HEK293 (cell line): ENCODE data around the gene ELAVL2.

Experiments
- CTCF ChIA-PET: fragments of 350-600 bp; formaldehyde crosslinking; extraction: SDS; loops from one replicate; lab custom pipeline; 2021; ENCODE audit warnings: antibody characterized with exemption; lab: Yijun Ruan, JAX
- POLR2A ChIA-PET: fragments of 300-600 bp; formaldehyde crosslinking; extraction: SDS; loops from one replicate; lab custom pipeline; 2020; ENCODE audit warnings: antibody characterized with exemption, inconsistent platforms; lab: Yijun Ruan, JAX
- H3K27ac ChIP-seq: fragments of 200-500 bp; sonication (Bioruptor generic); 2 replicates; pipeline ENCODE4 v1.5.1; 2014; ENCODE audit warnings: low read depth, low read length, control low read depth, inconsistent platforms; ENCODE audit errors: extremely low read depth
- H3K36me3 ChIP-seq, 2 experiments: fragments of 200-500 bp in 1 of 2; sonication (Bioruptor generic) in 1 of 2; 1 replicate in 1 of 2; 2 replicates in 1 of 2; pipeline ENCODE4 v1.5.1; 2014 to 2017; ENCODE audit warnings: inconsistent platforms in 2 of 2, low read length in 2 of 2; ENCODE audit not compliant: control insufficient read depth in 2 of 2, insufficient read depth in 1 of 2
- H3K4me1 ChIP-seq: fragments of 200-500 bp; sonication (Bioruptor generic); 2 replicates; pipeline ENCODE4 v1.5.1; 2014; ENCODE audit warnings: mild to moderate bottlenecking, low read length, inconsistent platforms; ENCODE audit not compliant: control insufficient read depth, insufficient read depth
- H3K4me3 ChIP-seq: 2 replicates; pipeline ENCODE4 v1.5.1; 2011; ENCODE audit warnings: low read depth, mild to moderate bottlenecking, control low read depth, low read length, moderate library complexity
- H3K9me3 ChIP-seq: fragments of 200-500 bp; sonication (Bioruptor generic); 2 replicates; pipeline ENCODE4 v1.5.1; 2014; ENCODE audit warnings: low read depth, low read length, inconsistent platforms; ENCODE audit not compliant: control insufficient read depth, insufficient read depth
- ATF2 ChIP-seq: fragments of 450-650 bp; formaldehyde crosslinking; IDR thresholded peaks from 2 replicates; pipeline ENCODE4 v1.5.1; 2016; ENCODE audit warnings: missing biosample characterization, missing genetic modification characterization, low read depth
- FEZF1 ChIP-seq: fragments of 450-650 bp; formaldehyde crosslinking; IDR thresholded peaks from 2 replicates; pipeline ENCODE4 v1.5.1; 2016; ENCODE audit warnings: missing biosample characterization, missing genetic modification characterization
- HOXA7 ChIP-seq: sonication (generic); formaldehyde crosslinking; IDR thresholded peaks from 2 replicates; pipeline ENCODE4 v1.8.1; 2022; ENCODE audit warnings: missing genetic modification reagents, borderline replicate concordance
- HOXD13 ChIP-seq: sonication (generic); formaldehyde crosslinking; IDR thresholded peaks from 2 replicates; pipeline ENCODE4 v1.8.0; 2022; ENCODE audit warnings: missing genetic modification reagents, borderline replicate concordance
- KLF16 ChIP-seq: fragments of 450-650 bp; formaldehyde crosslinking; IDR thresholded peaks from 2 replicates; pipeline ENCODE4 v1.5.1; 2017; ENCODE audit warnings: missing biosample characterization, missing genetic modification characterization
- PRDM10 ChIP-seq: fragments of 450-650 bp; formaldehyde crosslinking; IDR thresholded peaks from 2 replicates; pipeline ENCODE4 v1.5.1; 2016; ENCODE audit warnings: missing biosample characterization, missing genetic modification characterization
- REPIN1 ChIP-seq: fragments of 450-650 bp; formaldehyde crosslinking; IDR thresholded peaks from 2 replicates; pipeline ENCODE4 v1.5.1; 2017; ENCODE audit warnings: missing biosample characterization, missing genetic modification characterization, low read depth
- SCRT2 ChIP-seq: fragments of 450-650 bp; formaldehyde crosslinking; IDR thresholded peaks from 2 replicates; pipeline ENCODE4 v1.5.1; 2016; ENCODE audit warnings: missing biosample characterization, missing genetic modification characterization
- SP2 ChIP-seq: fragments of 450-650 bp; formaldehyde crosslinking; IDR thresholded peaks from 2 replicates; pipeline ENCODE4 v1.5.1; 2016; ENCODE audit warnings: missing biosample characterization, missing genetic modification characterization
- SP3 ChIP-seq: fragments of 450-650 bp; formaldehyde crosslinking; IDR thresholded peaks from 2 replicates; pipeline ENCODE4 v1.5.1; 2016; ENCODE audit warnings: missing biosample characterization, missing genetic modification characterization
- SP7 ChIP-seq: fragments of 450-650 bp; formaldehyde crosslinking; IDR thresholded peaks from 2 replicates; pipeline ENCODE4 v1.5.1; 2016; ENCODE audit warnings: missing biosample characterization, missing genetic modification characterization
- ZBTB8A ChIP-seq: fragments of 450-650 bp; formaldehyde crosslinking; IDR thresholded peaks from 2 replicates; pipeline ENCODE4 v1.5.1; 2016; ENCODE audit warnings: missing biosample characterization, missing genetic modification characterization
- ZNF174 ChIP-seq: fragments of 450-650 bp; formaldehyde crosslinking; IDR thresholded peaks from 2 replicates; pipeline ENCODE4 v1.5.0; 2017; ENCODE audit warnings: missing biosample characterization, mild to moderate bottlenecking, missing genetic modification characterization
- ZNF239 ChIP-seq: fragments of 450-650 bp; formaldehyde crosslinking; IDR thresholded peaks from 2 replicates; pipeline ENCODE4 v1.5.1; 2016; ENCODE audit warnings: missing biosample characterization, missing genetic modification characterization
- ZNF24 ChIP-seq: fragments of 450-650 bp; formaldehyde crosslinking; IDR thresholded peaks from 2 replicates; pipeline ENCODE4 v1.5.1; 2016; ENCODE audit warnings: missing biosample characterization, missing genetic modification characterization
- ZNF280D ChIP-seq: fragments of 450-650 bp; formaldehyde crosslinking; IDR thresholded peaks from 2 replicates; pipeline ENCODE4 v1.5.1; 2016; ENCODE audit warnings: missing biosample characterization, missing genetic modification characterization
- ZNF600 ChIP-seq: fragments of 450-650 bp; formaldehyde crosslinking; IDR thresholded peaks from 2 replicates; pipeline ENCODE4 v1.5.1; 2016; ENCODE audit warnings: missing biosample characterization, missing genetic modification characterization
- ZNF629 ChIP-seq: fragments of 450-650 bp; formaldehyde crosslinking; IDR thresholded peaks from 2 replicates; pipeline ENCODE4 v1.5.1; 2017; ENCODE audit warnings: missing biosample characterization, missing genetic modification characterization
- ZNF664 ChIP-seq: fragments of 450-650 bp; formaldehyde crosslinking; IDR thresholded peaks from 2 replicates; pipeline ENCODE4 v1.5.1; 2016; ENCODE audit warnings: missing biosample characterization, missing genetic modification characterization
- ZNF785 ChIP-seq: fragments of 450-650 bp; formaldehyde crosslinking; IDR thresholded peaks from 2 replicates; pipeline ENCODE4 v1.5.1; 2016; ENCODE audit warnings: missing biosample characterization, missing genetic modification characterization
- ZXDB ChIP-seq: fragments of 450-650 bp; formaldehyde crosslinking; IDR thresholded peaks from 2 replicates; pipeline ENCODE4 v1.5.1; 2016; ENCODE audit warnings: missing biosample characterization, missing genetic modification characterization
- TF ChIP-seq, protein P1 (sequence below): fragments of 450-650 bp; formaldehyde crosslinking; IDR thresholded peaks from 2 replicates; pipeline ENCODE4 v1.5.1; 2016; ENCODE audit warnings: missing biosample characterization, missing genetic modification characterization

The ELAVL2 gene

DNA sequence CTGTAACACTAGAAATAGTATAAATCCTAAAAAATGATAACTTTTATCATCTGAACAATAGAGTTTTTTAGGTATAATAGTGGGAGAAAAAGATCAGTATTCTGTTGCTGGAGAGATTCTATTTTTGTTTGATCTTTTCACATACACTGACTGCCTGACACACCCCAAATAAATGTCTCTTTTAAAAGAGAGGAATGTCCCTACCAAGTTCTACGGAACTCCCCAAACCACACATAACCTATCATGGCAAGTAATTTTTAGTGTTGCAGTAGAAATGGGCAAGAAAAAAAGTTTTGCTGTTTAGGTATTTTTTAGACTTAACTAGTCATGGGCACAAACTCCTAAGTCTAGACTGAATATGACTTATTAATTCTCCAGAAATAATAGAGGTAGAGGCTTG is 139.1 kb downstream of the ELAVL2 start (continued):
- no peak for TF ChIP-seq ATF2

- TF ChIP-seq HOXD13 = peak; percentile 74; the same call in 1 of the 2 replicates
- TF ChIP-seq SP7 (tag by site-specific recombination) = peak; percentile 43; the same call in 1 of the 2 replicates
- no peak for TF ChIP-seq ZNF664
- CTCF ChIA-PET = no interaction called here
- H3K36me3 ChIP-seq = peaks cover 0 to 4% of the 10 kb centered on the region in 2 experiments; a peak in 1 of 3 replicates
- H3K4me1 ChIP-seq = peaks cover 3% of the 10 kb centered on the region; the same call in 1 of the 2 replicates
- H3K4me3 ChIP-seq = no peak overlapping the region
- no peak overlapping the region for H3K27ac ChIP-seq
- POLR2A ChIA-PET = no interaction called here
- no peaks in the 10 kb centered on the region for H3K9me3 ChIP-seq
Measured at GRCh38 chr9:23686257-23686656, 139.8 kb downstream of the ELAVL2 start.

GRCh38 chr9:23683611-23684061 is 142.4 kb downstream of the ELAVL2 start:
- CTCF ChIA-PET = no interaction called here
- Histone ChIP-seq H3K9me3 (no peaks in the 10 kb centered on the region), H3K4me1 (peaks cover 3% of the 10 kb centered on the region; the same call in 1 of the 2 replicates), H3K4me3 (no peak overlapping the region)
- POLR2A ChIA-PET = interaction anchor here (0.6 to 1.2 kb wide), 2 partner anchors 100 to 138 kb away, joined by 3 to 7 read pairs; no protein-coding TSS in a partner anchor
- no peak for TF ChIP-seq PRDM10 (tag by site-specific recombination)
- TF ChIP-seq ZNF280D (tag by site-specific recombination) = no peak
- TF ChIP-seq SP3 (tag by site-specific recombination) = no peak
- TF ChIP-seq ZXDB (tag by site-specific recombination) = no peak
- no peak for TF ChIP-seq KLF16
- no peak for TF ChIP-seq ZBTB8A (tag by site-specific recombination)
- no peak for TF ChIP-seq HOXA7
- TF ChIP-seq SP2 (tag by site-specific recombination) = no peak
- no peak for TF ChIP-seq FEZF1 (tag by site-specific recombination)
- no peak for TF ChIP-seq ZNF24
- no peak for TF ChIP-seq ZNF629
- no peak for TF ChIP-seq ZNF785
- no peak for TF ChIP-seq SCRT2 (tag by site-specific recombination)
- no peak for TF ChIP-seq ZNF239
- TF ChIP-seq ZNF174 (tag by site-specific recombination) = no peak
- TF ChIP-seq, protein P1, sequence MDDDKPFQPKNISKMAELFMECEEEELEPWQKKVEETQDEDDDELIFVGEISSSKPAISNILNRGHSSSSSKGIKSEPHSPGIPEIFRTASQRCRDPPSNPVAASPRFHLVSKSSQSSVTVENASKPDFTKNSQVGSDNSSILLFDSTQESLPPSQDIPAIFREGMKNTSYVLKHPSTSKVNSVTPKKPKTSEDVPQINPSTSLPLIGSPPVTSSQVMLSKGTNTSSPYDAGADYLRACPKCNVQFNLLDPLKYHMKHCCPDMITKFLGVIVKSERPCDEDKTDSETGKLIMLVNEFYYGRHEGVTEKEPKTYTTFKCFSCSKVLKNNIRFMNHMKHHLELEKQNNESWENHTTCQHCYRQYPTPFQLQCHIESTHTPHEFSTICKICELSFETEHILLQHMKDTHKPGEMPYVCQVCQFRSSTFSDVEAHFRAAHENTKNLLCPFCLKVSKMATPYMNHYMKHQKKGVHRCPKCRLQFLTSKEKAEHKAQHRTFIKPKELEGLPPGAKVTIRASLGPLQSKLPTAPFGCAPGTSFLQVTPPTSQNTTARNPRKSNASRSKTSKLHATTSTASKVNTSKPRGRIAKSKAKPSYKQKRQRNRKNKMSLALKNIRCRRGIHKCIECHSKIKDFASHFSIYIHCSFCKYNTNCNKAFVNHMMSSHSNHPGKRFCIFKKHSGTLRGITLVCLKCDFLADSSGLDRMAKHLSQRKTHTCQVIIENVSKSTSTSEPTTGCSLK = no peak
- TF ChIP-seq REPIN1 (tag by site-specific recombination) = no peak
- TF ChIP-seq ZNF600 = no peak
- TF ChIP-seq, all 188 proteins: peak for 0
- Histone ChIP-seq H3K27ac (no peak overlapping the region), H3K36me3 (peaks cover 0 to 5% of the 10 kb centered on the region in 2 experiments; a peak in 1 of 3 replicates)
